Measurements from ENCODE around the gene IRF4. TPM values are rescaled to one million over a fixed set of nuclear protein-coding genes. Genes with fewer than 3 reads are reported as not detected.

The IRF4 gene
- total RNA-seq, 1 donor from 2014 or later = not detected

- no peak overlapping the region for H3K27ac Mint-ChIP-seq
Observed at GRCh38 chr6:431986-432385, 40.4 kb downstream of the IRF4 start.

GRCh38 chr6:434051-434705 lies 42.6 kb downstream of the IRF4 start:
- no peak for TF ChIP-seq CTCF (IDR thresholded peaks at IDR 0.05; ENCODE audit: unreplicated experiment)
- no peak overlapping the region for H3K4me3 Mint-ChIP-seq
- H3K27me3 Mint-ChIP-seq (ENCODE audit: low read depth) = peaks cover 33% of the 10 kb centered on the region
- no peak overlapping the region for H3K27ac Mint-ChIP-seq
- H3K36me3 Mint-ChIP-seq = no peaks in the 10 kb centered on the region
- H3K4me1 Mint-ChIP-seq = no peaks in the 10 kb centered on the region
- no peak for DNase-seq (ENCODE audit: low spot score in 2 of 2, unreplicated experiment in 2 of 2)
- no peaks in the 10 kb centered on the region for H3K9me3 Mint-ChIP-seq

More at GRCh38 chr6:431986-432385, 40.4 kb downstream of the IRF4 start:
- H3K27me3 Mint-ChIP-seq (ENCODE audit: low read depth) = peaks cover 41% of the 10 kb centered on the region
- no peaks in the 10 kb centered on the region for H3K9me3 Mint-ChIP-seq
- H3K36me3 Mint-ChIP-seq = no peaks in the 10 kb centered on the region
- TF ChIP-seq CTCF (IDR thresholded peaks at IDR 0.05; ENCODE audit: unreplicated experiment) = no peak
- DNase-seq (ENCODE audit: low spot score in 2 of 2, unreplicated experiment in 2 of 2) = no peak
- H3K4me3 Mint-ChIP-seq = no peak overlapping the region
- H3K4me1 Mint-ChIP-seq = no peaks in the 10 kb centered on the region

- H3K4me3 Mint-ChIP-seq = no peak overlapping the region
- H3K27ac Mint-ChIP-seq = no peak overlapping the region
- H3K4me1 Mint-ChIP-seq = no peaks in the 10 kb centered on the region
- H3K9me3 Mint-ChIP-seq = no peaks in the 10 kb centered on the region
- no peak for TF ChIP-seq CTCF (IDR thresholded peaks at IDR 0.05; ENCODE audit: unreplicated experiment)
- H3K27me3 Mint-ChIP-seq (ENCODE audit: low read depth) = peaks cover 30% of the 10 kb centered on the region
- no peak for DNase-seq (ENCODE audit: low spot score in 2 of 2, unreplicated experiment in 2 of 2)
- H3K36me3 Mint-ChIP-seq = no peaks in the 10 kb centered on the region
Observed at GRCh38 chr6:435441-436307, 44.1 kb downstream of the IRF4 start.

- H3K36me3 Mint-ChIP-seq = no peaks in the 10 kb centered on the region
- TF ChIP-seq CTCF (IDR thresholded peaks at IDR 0.05; ENCODE audit: unreplicated experiment) = no peak
- no peak overlapping the region for H3K4me3 Mint-ChIP-seq
- DNase-seq (ENCODE audit: low spot score in 2 of 2, unreplicated experiment in 2 of 2) = no peak
- peaks cover 30% of the 10 kb centered on the region for H3K27me3 Mint-ChIP-seq (ENCODE audit: low read depth)
- H3K9me3 Mint-ChIP-seq = no peaks in the 10 kb centered on the region
- no peak overlapping the region for H3K27ac Mint-ChIP-seq
- H3K4me1 Mint-ChIP-seq = no peaks in the 10 kb centered on the region
Observed at GRCh38 chr6:436308-437036, 44.9 kb downstream of the IRF4 start.

GRCh38 chr6:437037-437392 lies 45.5 kb downstream of the IRF4 start:
- no peak for DNase-seq (ENCODE audit: low spot score in 2 of 2, unreplicated experiment in 2 of 2)
- Mint-ChIP-seq H3K27me3 (ENCODE audit: low read depth) (peaks cover 26% of the 10 kb centered on the region), H3K36me3 (no peaks in the 10 kb centered on the region), H3K9me3 (no peaks in the 10 kb centered on the region), H3K4me1 (no peaks in the 10 kb centered on the region), H3K27ac (no peak overlapping the region), H3K4me3 (no peak overlapping the region)
- TF ChIP-seq CTCF (IDR thresholded peaks at IDR 0.05; ENCODE audit: unreplicated experiment) = no peak

Measured in mesothelial cell of epicardium (in vitro differentiated cells).